Psoas muscle (tissue), 8 donors: ENCODE data around the gene CDH1. TPM values are rescaled to one million over a fixed set of nuclear protein-coding genes. Genes with fewer than 3 reads are reported as not detected.

ENCODE experiments used
- ATAC-seq, 4 donors: fragments of 200-7000 bp; cut with Tn5 transposase; one replicate each; pipeline ENCODE4 v1.9.1; 2020; ENCODE audit warnings: moderate library complexity in 3 of 4, mild to moderate bottlenecking in 2 of 4
- DNase-seq, 2 donors: peaks; one replicate each; pipeline ENCODE4 v3.0.0-alpha.2; 2020
- H3K27ac ChIP-seq: fragments of 200-600 bp; one replicate; pipeline ENCODE4 v1.8.0; 2022
- H3K27me3 ChIP-seq, 3 donors: fragments of 200-600 bp in 1 of 3; one replicate each; pipeline versions ENCODE4 v1.6.1 to v1.8.0; 2013 to 2022; ENCODE audit warnings: low read length in 2 of 3, mild to moderate bottlenecking in 2 of 3, moderate library complexity in 1 of 3; ENCODE audit not compliant: insufficient read depth in 3 of 3
- H3K36me3 ChIP-seq, 2 donors: fragments of 200-600 bp in 1 of 2; one replicate each; pipeline versions ENCODE4 v1.6.1 to v1.8.0; 2013 to 2022; ENCODE audit warnings: low read depth in 1 of 2, mild to moderate bottlenecking in 1 of 2, moderate library complexity in 1 of 2; ENCODE audit not compliant: insufficient read depth in 1 of 2
- H3K4me1 ChIP-seq: fragments of 200-600 bp; one replicate; pipeline ENCODE4 v1.8.0; 2022
- H3K4me3 ChIP-seq: fragments of 200-600 bp; one replicate; pipeline ENCODE4 v1.8.0; 2022; ENCODE audit warnings: mild to moderate bottlenecking
- H3K9me3 ChIP-seq: fragments of 200-600 bp; one replicate; pipeline ENCODE4 v1.8.0; 2022
- WGBS, 3 donors: extraction: QIAGEN DNeasy Blood & Tissue Kit; methylation state at CpG; one replicate each; pipeline versions ENCODE4 v1.1.6 to v1.1.7; 2013; 5-methylcytosine and 5-hydroxymethylcytosine counted together
- intact Hi-C, 2 donors: fragments of 100-400 bp; cut with DNase I; formaldehyde crosslinking; loops; one replicate each; pipeline versions ENCODE4 v1.11.0 to v1.14.2; 2022
- polyA plus RNA-seq, 3 donors: library from polyadenylated mRNA; stranded (reverse); fragments of 200-250 nt; gene quantifications; one replicate each; pipeline ENCODE4 v1.2.3, GENCODE V29; 2013
- total RNA-seq, 4 donors: library from RNA; stranded (reverse); fragmentation: NEBNext Ultra II Directional in 2 of 4; extraction: Animal tissue kit (Norgen Biotek cat#: 25700) in 2 of 4; gene quantifications; one replicate each; pipeline versions ENCODE4 v1.2.1 to v1.2.4, GENCODE V29; 2021 to 2023
- TF ChIP-seq, protein P1 (sequence below): fragments of 200-600 bp; IDR thresholded peaks from one replicate; pipeline ENCODE4 v1.8.0; 2022; ENCODE audit warnings: antibody characterized with exemption
- donor health status: healthy with polysubstance abuse.
- donor health status: DM: no; HTN: no; CAD: no; lungs with moderate emphysema.
- donor health status: Bipolar disorder and iron deficiency.
- donor health status: healthy.
- donor health status: DM: yes; HTN: yes; CAD: no.
- donor health status: DM: no; HTN: no; CAD: no.
- donor health status: DM: no; HTN: no; CAD: no.
- donor health status: DM: yes; HTN: yes; CAD: no.

The CDH1 gene
- total and polyA plus RNA-seq, 7 donors, result 0.04 to 0.63 (median 0.09) TPM; not detected in 2

DNA sequence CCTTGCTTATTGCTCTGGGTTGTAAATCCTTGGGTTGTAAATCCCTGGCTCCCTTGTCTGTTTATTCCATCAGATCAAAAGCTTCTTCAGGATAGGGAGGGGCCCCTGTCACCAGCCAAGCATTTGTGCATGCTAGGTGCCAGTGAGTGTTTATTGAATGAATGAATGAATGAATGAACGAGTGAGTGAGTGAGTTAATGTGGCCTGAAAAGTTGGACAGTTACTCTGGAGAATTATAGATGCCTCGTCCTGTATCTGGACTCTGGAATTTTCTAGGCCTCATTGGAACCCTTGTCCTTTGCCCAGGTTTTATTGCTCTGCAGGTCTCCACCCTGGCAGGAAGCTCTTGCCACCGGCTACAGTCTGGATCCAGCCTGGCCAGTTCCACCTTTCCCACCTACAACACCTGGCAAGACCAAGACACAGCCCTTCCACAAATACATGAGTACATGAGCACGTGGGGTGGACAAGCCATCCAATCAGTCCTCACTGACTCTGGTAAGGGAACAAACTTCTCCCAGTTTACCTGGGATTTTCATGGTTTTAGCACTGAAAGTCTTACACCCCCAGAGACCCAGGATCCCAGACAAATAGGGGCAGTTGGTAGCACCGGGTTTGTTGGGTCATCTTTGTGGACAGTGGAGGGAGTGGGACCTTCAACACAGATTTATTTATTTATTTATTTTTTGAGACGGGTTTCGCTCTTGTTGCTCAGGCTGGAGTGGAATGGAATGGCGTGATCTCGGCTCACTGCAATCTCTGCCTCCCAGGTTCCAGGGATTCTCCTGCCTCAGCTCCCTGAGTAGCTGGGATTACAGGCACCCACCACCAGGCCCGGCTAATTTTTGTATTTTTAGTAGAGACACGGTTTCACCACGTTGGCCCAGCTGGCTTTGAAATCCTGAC, 14.7 kb upstream of the CDH1 start:
- no peaks in the 10 kb centered on the region for H3K27me3 ChIP-seq
- H3K4me3 ChIP-seq, result no peak overlapping the region
- intact Hi-C loops, result no loop called here
- DNase-seq (no peak), ATAC-seq (no peak)
- H3K9me3 ChIP-seq, result no peaks in the 10 kb centered on the region
- TF ChIP-seq, protein P1, sequence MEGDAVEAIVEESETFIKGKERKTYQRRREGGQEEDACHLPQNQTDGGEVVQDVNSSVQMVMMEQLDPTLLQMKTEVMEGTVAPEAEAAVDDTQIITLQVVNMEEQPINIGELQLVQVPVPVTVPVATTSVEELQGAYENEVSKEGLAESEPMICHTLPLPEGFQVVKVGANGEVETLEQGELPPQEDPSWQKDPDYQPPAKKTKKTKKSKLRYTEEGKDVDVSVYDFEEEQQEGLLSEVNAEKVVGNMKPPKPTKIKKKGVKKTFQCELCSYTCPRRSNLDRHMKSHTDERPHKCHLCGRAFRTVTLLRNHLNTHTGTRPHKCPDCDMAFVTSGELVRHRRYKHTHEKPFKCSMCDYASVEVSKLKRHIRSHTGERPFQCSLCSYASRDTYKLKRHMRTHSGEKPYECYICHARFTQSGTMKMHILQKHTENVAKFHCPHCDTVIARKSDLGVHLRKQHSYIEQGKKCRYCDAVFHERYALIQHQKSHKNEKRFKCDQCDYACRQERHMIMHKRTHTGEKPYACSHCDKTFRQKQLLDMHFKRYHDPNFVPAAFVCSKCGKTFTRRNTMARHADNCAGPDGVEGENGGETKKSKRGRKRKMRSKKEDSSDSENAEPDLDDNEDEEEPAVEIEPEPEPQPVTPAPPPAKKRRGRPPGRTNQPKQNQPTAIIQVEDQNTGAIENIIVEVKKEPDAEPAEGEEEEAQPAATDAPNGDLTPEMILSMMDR, result no peak
- no peak overlapping the region for H3K27ac ChIP-seq
- no peaks in the 10 kb centered on the region for H3K4me1 ChIP-seq
- 63 to 67% (median 65%) methylated on average over 12 of the region's 12 CpGs for WGBS, 3 donors
- H3K36me3 ChIP-seq, result no peaks in the 10 kb centered on the region

DNA sequence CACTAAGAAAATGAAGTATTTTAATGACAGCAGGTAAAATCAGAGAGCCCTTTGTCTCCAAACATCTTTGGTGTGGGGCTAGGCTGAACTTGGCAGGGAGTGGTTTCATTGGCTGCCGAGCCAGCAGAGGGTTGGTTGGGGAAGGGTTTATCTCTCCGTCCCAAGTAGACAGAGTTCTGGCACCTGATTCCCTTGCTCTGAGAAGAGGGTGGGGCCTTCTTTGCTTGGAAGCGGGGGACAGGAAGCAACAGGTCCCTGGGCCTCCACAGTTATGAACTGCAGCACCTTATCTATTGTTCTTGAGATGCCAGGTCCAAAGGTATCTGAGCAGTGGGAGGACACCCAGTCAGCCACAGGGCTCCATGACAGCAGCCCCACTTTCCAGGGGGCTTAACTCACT, 12.3 kb upstream of the CDH1 start:
- Histone ChIP-seq H3K27me3 (peaks cover 0 to 4% (median 0%) of the 10 kb centered on the region in 3 donors), H3K4me1 (no peaks in the 10 kb centered on the region), H3K27ac (no peak overlapping the region), H3K4me3 (no peak overlapping the region), H3K36me3 (no peaks in the 10 kb centered on the region), H3K9me3 (no peaks in the 10 kb centered on the region)
- WGBS, 3 donors, result 29 to 33% (median 30%) methylated on average over 3 of the region's 3 CpGs
- TF ChIP-seq, protein P1, result no peak
- intact Hi-C loops, result no loop called here
- no peak for DNase-seq
- ATAC-seq, result no peak

DNA sequence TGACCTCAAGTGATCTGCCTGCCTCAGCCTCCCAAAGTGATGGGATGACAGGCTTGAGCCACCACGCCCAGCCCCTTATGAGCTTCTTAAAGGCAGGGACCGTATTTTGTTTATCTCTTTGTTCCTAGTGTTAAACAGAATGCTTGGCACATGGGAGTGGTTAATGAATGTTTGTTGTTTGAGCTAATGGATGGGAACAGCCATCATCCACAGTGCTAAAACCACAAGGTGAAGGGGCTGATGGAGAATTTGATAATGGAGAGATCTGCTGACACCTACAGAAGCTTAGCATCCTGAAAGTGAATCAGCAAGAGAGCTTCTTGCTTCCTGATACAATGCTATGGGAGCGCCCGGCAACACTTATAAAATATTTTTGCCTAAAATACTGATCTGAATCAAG, 8.6 kb upstream of the CDH1 start:
- Histone ChIP-seq H3K9me3 (no peaks in the 10 kb centered on the region), H3K36me3 (no peaks in the 10 kb centered on the region), H3K27me3 (peaks cover 0 to 7% (median 0%) of the 10 kb centered on the region in 3 donors), H3K4me3 (no peak overlapping the region), H3K4me1 (no peaks in the 10 kb centered on the region), H3K27ac (no peak overlapping the region)
- TF ChIP-seq, protein P1, result no peak
- intact Hi-C loops, result no loop called here
- DNase-seq, result no peak
- 81 to 84% (median 84%) methylated on average over 4 of the region's 4 CpGs for WGBS, 3 donors
- no peak for ATAC-seq

DNA sequence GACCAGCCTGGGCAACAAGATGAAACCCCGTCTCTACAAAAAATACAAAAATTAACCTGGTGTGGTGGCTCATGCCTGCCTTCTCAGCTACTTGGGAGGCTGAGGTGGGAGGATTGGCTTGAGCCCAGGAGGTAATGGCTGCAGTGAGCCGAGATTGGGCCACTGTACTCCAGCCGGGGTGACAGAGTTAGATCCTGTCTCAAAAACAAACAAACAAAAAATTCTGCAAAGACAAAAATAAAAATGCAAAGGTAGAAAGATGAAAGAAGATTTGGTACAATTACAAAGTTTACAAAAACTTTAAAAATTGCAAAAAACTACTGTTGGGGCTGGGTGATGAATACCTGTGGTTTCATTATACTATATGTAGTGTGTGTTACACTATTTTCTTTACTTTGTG, 5.5 kb upstream of the CDH1 start:
- Histone ChIP-seq H3K4me3 (no peak overlapping the region), H3K27me3 (peaks cover 0 to 25% (median 5%) of the 10 kb centered on the region in 3 donors), H3K36me3 (no peaks in the 10 kb centered on the region), H3K9me3 (no peaks in the 10 kb centered on the region), H3K4me1 (no peaks in the 10 kb centered on the region), H3K27ac (no peak overlapping the region)
- intact Hi-C loops, result no loop called here
- TF ChIP-seq, protein P1, result no peak
- ATAC-seq (no peak), DNase-seq (no peak)
- 44 to 56% (median 45%) methylated on average over 3 of the region's 3 CpGs for WGBS, 3 donors
